Brain microvascular endothelial cell (primary cell): ENCODE results near the gene ACSF3.

ENCODE experiments used
- DNase-seq: peaks from one replicate; pipeline ENCODE4 v3.0.0-alpha.2; 2020
- H3K27ac ChIP-seq: fragments of 250-450 bp; sonication (Bioruptor Pico); 2 replicates; pipeline ENCODE4 v1.5.1; 2020; ENCODE audit warnings: mild to moderate bottlenecking, moderate library complexity
- H3K27me3 ChIP-seq: fragments of 250-450 bp; sonication (Bioruptor Pico); replicated peaks from 2 replicates; pipeline ENCODE4 v1.5.1; 2020; ENCODE audit warnings: mild to moderate bottlenecking
- H3K36me3 ChIP-seq: fragments of 250-450 bp; sonication (Bioruptor Pico); replicated peaks from 2 replicates; pipeline ENCODE4 v1.5.1; 2020; ENCODE audit warnings: mild to moderate bottlenecking
- H3K4me3 ChIP-seq: 2 replicates; pipeline ENCODE4 v1.5.1; 2011; ENCODE audit warnings: low read depth, mild to moderate bottlenecking, control low read depth, low read length, moderate library complexity
- in situ Hi-C: cut with HindIII; loops from 2 replicates; pipeline ENCODE4 v1.10.0; 2017; ENCODE audit warnings: low sequenced_read_pairs, low pct_ligation_motif_present
- TF ChIP-seq, protein P1 (sequence below): IDR thresholded peaks from 2 replicates; pipeline ENCODE4 v1.5.1; 2011; ENCODE audit warnings: low read depth, mild to moderate bottlenecking, moderate library complexity, low read length, control low read depth, inconsistent platforms; ENCODE audit errors: missing control alignments

ACSF3 gene

GRCh38 chr16:89138843-89139520 lies 45.3 kb downstream of the ACSF3 start:
- in situ Hi-C loops = no loop called here
- TF ChIP-seq, protein P1, sequence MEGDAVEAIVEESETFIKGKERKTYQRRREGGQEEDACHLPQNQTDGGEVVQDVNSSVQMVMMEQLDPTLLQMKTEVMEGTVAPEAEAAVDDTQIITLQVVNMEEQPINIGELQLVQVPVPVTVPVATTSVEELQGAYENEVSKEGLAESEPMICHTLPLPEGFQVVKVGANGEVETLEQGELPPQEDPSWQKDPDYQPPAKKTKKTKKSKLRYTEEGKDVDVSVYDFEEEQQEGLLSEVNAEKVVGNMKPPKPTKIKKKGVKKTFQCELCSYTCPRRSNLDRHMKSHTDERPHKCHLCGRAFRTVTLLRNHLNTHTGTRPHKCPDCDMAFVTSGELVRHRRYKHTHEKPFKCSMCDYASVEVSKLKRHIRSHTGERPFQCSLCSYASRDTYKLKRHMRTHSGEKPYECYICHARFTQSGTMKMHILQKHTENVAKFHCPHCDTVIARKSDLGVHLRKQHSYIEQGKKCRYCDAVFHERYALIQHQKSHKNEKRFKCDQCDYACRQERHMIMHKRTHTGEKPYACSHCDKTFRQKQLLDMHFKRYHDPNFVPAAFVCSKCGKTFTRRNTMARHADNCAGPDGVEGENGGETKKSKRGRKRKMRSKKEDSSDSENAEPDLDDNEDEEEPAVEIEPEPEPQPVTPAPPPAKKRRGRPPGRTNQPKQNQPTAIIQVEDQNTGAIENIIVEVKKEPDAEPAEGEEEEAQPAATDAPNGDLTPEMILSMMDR = no peak

DNA sequence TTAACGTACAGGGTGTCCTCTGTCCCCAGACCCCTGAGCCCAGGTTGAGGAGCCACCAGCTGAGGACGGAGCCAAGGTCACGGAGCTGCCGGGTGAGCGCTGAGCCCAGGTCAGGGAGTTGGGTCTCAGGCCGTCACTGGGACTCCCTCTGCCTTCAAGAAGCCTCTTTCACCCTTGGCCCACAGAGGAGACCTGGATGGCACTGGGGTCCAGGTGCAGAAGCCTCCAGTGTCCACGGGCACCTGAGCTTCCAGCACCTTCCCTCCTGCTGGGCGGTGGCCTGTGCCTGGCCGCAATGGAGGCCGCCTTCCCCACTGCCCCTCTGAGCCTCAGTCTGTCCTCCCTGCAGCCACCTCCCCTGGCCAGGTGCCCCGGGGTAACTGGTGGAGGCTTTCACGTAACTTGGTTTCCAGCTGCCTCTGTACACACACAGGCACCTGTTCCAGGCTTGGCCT lies 46.3 kb downstream of the ACSF3 start:
- no peak for DNase-seq
- H3K36me3 ChIP-seq = peaks cover 4% of the 10 kb centered on the region
- TF ChIP-seq, protein P1 = no peak
- in situ Hi-C loops = no loop called here
- H3K4me3 ChIP-seq = no peak overlapping the region
- no peak overlapping the region for H3K27ac ChIP-seq
- H3K27me3 ChIP-seq = no peaks in the 10 kb centered on the region

More at GRCh38 chr16:89138843-89139520, 45.3 kb downstream of the ACSF3 start:
- peaks cover 11% of the 10 kb centered on the region for H3K36me3 ChIP-seq
- no peak for DNase-seq
- no peak overlapping the region for H3K27ac ChIP-seq
- H3K27me3 ChIP-seq = no peaks in the 10 kb centered on the region
- H3K4me3 ChIP-seq = no peak overlapping the region

DNA sequence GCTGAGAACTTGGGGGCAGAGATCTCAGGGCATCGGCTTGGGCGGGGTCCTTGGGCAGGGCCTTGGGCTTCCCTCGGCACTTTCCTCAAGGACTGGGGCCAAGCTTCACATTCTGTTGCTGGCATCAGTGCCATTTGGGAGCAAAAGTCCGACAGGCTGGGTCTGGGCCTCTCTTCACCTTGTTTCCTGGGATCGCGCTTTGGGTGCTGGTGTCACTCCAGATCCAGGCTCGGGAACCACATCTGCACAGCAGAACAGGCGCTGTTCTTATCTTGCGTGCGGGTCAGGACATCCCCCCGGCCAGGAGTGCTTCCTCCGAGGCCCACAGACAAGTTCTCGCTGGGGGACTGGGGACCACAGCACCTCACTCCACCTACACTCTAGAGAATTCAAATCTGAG lies 46.7 kb downstream of the ACSF3 start:
- H3K4me3 ChIP-seq = no peak overlapping the region
- in situ Hi-C loops = no loop called here
- DNase-seq = no peak
- no peak overlapping the region for H3K27ac ChIP-seq
- TF ChIP-seq, protein P1 = no peak
- H3K27me3 ChIP-seq = no peaks in the 10 kb centered on the region
- peaks cover 4% of the 10 kb centered on the region for H3K36me3 ChIP-seq

GRCh38 chr16:89140981-89141883 lies 47.6 kb downstream of the ACSF3 start:
- no peak for DNase-seq
- no peaks in the 10 kb centered on the region for H3K27me3 ChIP-seq
- peaks cover 4% of the 10 kb centered on the region for H3K36me3 ChIP-seq
- TF ChIP-seq, protein P1 = no peak
- in situ Hi-C loops = no loop called here
- no peak overlapping the region for H3K4me3 ChIP-seq
- H3K27ac ChIP-seq = no peak overlapping the region

GRCh38 chr16:89141884-89142267 lies 48.2 kb downstream of the ACSF3 start:
- TF ChIP-seq, protein P1 = no peak
- Histone ChIP-seq H3K27me3 (no peaks in the 10 kb centered on the region), H3K4me3 (no peak overlapping the region), H3K27ac (no peak overlapping the region), H3K36me3 (peaks cover 2% of the 10 kb centered on the region)
- in situ Hi-C loops = no loop called here
- DNase-seq = no peak
